22Rv1 (cell line): ENCODE results near the gene SND1.

Experiments
- H3K27ac ChIP-seq: fragments of 450-650 bp; 2 replicates; pipeline ENCODE4 v1.5.1; 2017
- CTCF ChIP-seq: fragments of 450-650 bp; IDR thresholded peaks from 2 replicates; pipeline ENCODE4 v1.5.1; 2017; ENCODE audit warnings: mild to moderate bottlenecking
- ZFX ChIP-seq: fragments of 450-650 bp; IDR thresholded peaks from 2 replicates; pipeline ENCODE4 v1.6.1; 2017; ENCODE audit warnings: antibody characterized with exemption, borderline replicate concordance

Gene SND1

GRCh38 chr7:127776776-127777386 lies 124.9 kb downstream of the SND1 start:
- no peak for TF ChIP-seq CTCF
- TF ChIP-seq ZFX, result no peak
- H3K27ac ChIP-seq, result no peak overlapping the region

GRCh38 chr7:127780489-127780888 lies 128.5 kb downstream of the SND1 start:
- H3K27ac ChIP-seq, result no peak overlapping the region
- no peak for TF ChIP-seq CTCF
- TF ChIP-seq ZFX, result no peak

- TF ChIP-seq CTCF, result no peak
- no peak for TF ChIP-seq ZFX
- no peak overlapping the region for H3K27ac ChIP-seq
Measured at GRCh38 chr7:127781081-127781480, 129.1 kb downstream of the SND1 start.

GRCh38 chr7:127782075-127782474 lies 130.1 kb downstream of the SND1 start:
- H3K27ac ChIP-seq, result no peak overlapping the region
- TF ChIP-seq ZFX, result no peak
- TF ChIP-seq CTCF, result no peak

DNA sequence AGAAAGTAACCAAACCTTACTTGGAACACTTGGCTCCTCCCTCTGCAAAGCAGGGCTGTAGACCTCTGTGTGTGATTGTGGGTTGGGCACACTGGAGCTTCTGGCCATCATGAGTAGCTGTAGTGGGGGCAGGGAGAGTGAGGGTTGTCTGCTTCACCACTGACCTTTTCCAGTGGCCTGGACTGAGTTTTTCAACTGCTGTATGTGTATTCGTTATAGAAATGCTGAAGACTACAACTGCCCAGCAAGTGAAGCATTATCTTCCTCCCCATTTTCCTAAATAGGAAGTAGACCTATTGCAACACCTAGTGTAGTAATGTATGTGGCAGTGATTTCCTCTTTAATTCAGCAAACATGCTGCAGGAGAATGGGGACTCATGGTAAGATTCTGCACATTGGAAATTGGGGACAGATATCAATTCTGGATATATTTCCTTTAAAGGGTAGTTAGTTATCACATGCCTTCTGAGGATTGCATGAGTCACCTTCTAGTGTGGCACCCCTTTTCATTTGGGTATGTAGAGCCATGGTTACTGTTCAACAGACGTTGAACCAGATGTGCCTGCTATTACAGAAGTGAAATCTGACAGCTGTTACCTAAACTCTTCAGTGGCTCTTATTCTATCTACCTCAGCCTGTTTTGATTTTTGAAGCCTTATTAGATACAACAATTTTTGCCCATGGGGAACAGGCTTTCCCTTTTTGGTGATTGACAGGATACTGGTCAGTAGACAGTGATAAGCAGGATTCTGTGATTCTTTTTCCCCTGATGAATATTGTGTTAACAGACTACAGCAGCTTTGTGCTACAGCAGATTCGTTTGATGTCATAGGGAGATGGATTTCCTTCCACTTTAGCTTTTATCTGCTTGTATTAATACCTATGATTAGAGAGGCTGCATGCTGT lies 130.9 kb downstream of the SND1 start:
- no peak overlapping the region for H3K27ac ChIP-seq
- TF ChIP-seq ZFX, result no peak

DNA sequence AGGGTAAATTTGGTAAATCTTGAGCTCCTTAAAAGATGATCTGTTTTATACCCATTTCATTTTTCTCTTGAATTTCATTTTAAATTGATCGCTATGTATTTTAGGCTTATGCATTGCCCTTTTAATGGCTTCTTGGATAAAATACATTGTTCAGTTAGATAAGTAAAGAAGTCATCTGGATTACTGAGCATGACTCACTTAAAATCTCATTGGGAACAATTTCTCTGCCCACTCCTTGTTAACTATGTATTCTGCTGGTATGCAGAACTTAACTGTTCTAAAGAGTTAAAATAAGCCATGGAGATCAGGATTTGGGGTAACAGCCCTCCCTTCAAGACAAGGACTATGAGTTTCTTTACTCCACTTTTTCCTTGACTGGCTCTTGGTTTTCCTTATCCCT lies 134.2 kb downstream of the SND1 start:
- H3K27ac ChIP-seq, result no peak overlapping the region
- TF ChIP-seq ZFX, result no peak
- TF ChIP-seq CTCF, result no peak

DNA sequence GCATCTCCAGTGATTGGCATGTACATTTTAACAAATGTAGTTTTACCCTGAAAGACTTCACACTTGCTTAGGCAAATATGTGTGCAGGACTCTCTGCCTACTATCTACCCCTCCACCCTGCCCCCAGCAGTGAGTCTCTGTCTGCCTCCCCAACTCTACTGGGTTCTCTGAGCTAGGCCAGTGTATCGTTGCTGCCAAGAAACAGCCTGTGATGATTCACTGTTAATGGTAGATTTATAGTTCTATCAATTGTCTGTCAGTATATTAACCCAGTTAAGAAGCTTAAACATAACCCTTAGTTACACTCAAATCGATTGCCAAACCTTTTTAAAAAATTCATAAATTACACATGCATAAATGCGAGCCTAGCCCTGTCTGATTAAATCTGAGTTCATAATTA lies 137.0 kb downstream of the SND1 start:
- TF ChIP-seq ZFX (no peak), CTCF (no peak)
- H3K27ac ChIP-seq, result no peak overlapping the region
